GM12865 (cell line): Measurements from ENCODE around the gene CCDC85B.

Source experiments
- DNase-seq: peaks from one replicate; pipeline ENCODE4 v3.0.0; 2010; ENCODE audit warnings: low read depth
- H3K4me3 ChIP-seq: 2 replicates; pipeline ENCODE4 v1.5.1; 2011; ENCODE audit warnings: mild to moderate bottlenecking, low read depth, low read length, control low read depth
- TF ChIP-seq, protein P1 (sequence below): IDR thresholded peaks from 2 replicates; pipeline ENCODE4 v1.5.1; 2011; ENCODE audit warnings: low read length, control low read depth, low read depth, inconsistent platforms; ENCODE audit not compliant: insufficient read depth; ENCODE audit errors: missing control alignments

CCDC85B gene

GRCh38 chr11:65862191-65862735 lies 28.2 kb upstream of the CCDC85B start:
- H3K4me3 ChIP-seq = no peak overlapping the region
- peak; percentile 1 for DNase-seq
- TF ChIP-seq, protein P1, sequence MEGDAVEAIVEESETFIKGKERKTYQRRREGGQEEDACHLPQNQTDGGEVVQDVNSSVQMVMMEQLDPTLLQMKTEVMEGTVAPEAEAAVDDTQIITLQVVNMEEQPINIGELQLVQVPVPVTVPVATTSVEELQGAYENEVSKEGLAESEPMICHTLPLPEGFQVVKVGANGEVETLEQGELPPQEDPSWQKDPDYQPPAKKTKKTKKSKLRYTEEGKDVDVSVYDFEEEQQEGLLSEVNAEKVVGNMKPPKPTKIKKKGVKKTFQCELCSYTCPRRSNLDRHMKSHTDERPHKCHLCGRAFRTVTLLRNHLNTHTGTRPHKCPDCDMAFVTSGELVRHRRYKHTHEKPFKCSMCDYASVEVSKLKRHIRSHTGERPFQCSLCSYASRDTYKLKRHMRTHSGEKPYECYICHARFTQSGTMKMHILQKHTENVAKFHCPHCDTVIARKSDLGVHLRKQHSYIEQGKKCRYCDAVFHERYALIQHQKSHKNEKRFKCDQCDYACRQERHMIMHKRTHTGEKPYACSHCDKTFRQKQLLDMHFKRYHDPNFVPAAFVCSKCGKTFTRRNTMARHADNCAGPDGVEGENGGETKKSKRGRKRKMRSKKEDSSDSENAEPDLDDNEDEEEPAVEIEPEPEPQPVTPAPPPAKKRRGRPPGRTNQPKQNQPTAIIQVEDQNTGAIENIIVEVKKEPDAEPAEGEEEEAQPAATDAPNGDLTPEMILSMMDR = no peak

DNA sequence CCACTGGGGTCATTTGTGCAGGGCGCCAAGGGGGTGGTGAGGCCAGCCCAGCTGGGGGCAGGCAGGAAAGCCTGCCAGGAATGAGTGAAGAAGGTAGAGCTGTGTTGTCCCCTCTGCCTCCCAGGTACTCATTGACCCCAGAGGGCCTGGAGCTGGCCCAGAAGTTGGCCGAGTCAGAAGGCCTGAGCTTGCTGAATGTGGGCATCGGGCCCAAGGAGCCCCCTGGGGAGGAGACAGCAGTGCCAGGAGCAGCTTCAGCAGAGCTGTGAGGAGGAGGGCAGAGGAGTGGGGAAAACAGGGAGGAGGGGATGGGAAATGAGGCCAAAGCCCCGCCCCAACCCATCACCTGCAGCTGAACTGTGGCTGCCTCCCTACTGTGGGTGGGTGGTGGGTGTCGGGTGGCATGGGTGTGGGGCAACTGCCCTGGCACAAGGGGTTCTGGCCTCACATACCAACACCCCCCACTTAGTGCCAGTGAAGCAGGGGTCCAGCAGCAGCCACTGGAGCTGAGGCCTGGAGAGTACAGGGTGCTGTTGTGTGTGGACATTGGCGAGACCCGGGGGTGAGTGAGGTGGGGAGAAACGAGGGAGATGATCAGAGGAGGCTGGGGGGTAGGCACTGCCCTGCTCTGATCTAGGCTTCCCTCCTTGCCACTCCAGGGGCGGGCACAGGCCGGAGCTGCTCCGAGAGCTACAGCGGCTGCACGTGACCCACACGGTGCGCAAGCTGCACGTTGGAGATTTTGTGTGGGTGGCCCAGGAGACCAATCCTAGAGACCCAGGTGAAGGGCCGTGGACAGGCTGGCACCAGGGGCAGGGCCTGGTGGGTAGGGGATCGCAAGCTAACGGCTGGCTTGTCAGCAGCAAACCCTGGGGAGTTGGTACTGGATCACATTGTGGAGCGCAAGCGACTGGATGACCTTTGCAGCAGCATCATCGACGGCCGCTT lies 27.3 kb upstream of the CCDC85B start:
- TF ChIP-seq, protein P1 = no peak
- peak; percentile 2 for DNase-seq
- H3K4me3 ChIP-seq = no peak overlapping the region

DNA sequence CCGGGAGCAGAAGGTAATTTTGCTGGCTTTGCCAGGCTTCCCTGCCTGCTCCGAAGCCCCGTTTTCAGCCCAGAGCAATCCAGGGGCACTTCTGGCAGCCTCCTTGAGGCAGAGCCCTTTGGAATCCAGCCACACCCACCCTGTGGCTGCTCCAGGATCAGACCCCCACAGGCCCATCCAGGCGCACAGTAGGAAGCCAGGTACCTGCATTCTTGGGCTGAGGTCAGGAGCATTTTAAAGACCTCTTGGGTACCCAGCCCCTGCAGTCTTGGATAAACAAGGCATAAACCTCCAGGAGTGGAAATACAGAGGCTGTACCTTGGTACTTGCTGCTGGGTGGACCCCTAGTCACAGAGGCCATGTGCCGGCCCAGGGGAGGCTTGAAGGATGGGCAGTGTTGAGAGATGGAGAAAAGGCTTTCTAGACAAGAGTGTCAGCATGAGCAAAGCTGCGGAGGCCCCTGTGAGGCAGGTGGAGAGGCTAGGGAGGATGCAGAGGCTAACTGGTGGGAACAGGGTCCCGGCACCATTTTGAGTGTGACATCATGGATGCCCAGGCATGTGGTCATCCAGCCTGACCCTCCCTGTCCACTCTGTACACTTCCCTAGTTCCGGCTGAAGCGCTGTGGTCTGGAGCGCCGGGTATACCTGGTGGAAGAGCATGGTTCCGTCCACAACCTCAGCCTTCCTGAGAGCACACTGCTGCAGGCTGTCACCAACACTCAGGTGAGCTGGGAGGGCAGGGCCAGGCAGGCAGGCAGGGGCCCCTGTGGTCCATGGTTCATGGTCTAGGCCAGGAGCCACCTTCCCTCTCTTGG lies 26.4 kb upstream of the CCDC85B start:
- H3K4me3 ChIP-seq = no peak overlapping the region
- DNase-seq = peak; percentile 5
- TF ChIP-seq, protein P1 = no peak

DNA sequence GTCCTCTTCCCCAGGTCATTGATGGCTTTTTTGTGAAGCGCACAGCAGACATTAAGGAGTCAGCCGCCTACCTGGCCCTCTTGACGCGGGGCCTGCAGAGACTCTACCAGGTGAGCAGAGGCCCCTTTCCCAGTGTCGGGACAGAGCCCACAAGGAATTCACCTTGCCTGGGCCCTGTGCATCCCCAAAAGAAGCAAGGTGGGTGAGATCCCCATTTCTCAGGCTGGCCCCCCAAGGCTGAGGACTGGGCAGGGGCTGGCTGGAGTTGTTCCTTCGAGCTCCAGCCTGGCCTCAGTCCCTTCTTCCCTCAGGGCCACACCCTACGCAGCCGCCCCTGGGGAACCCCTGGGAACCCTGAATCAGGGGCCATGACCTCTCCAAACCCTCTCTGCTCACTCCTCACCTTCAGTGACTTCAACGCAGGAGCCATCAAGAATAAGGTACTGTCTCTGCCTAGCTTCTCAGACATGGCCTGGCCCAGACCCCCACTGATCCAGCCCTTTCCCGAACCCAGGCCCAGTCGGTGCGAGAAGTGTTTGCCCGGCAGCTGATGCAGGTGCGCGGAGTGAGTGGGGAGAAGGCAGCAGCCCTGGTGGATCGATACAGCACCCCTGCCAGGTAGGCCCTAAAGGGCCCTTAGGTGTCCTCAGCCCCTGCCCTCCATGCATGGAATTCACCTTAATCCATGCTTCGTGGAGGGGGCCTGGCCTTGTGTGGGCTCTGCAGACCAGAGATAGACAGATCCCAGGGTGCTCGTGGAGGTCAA lies 25.6 kb upstream of the CCDC85B start:
- TF ChIP-seq, protein P1 = no peak
- DNase-seq = peak; percentile 1
- H3K4me3 ChIP-seq = no peak overlapping the region

DNA sequence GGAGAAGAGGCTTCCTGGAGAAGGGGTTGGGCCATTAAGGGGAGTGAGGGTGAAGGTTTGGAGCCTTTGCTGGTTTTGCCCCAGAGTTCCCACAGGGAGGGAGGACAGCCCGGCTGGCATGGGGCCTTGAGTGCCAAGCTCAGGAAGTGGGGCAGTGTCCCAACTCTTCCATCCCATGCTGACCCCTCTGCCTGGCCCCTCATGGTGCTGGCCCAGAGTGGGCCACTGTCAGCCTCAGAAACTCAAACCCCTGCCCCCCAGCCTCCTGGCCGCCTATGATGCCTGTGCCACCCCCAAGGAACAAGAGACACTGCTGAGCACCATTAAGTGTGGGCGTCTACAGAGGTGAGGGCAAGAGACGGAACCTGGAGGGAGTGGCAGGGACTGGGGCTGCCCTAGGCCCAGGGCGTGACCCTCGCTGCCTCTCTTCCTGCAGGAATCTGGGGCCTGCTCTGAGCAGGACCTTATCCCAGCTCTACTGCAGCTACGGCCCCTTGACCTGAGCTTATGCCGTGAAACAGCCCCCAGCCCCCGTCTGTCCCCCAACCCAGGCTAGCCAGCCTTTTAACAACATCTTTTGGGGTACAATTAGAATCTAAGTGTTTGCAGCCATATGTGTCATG lies 24.8 kb upstream of the CCDC85B start:
- TF ChIP-seq, protein P1 = no peak
- DNase-seq = peak; percentile 1
- no peak overlapping the region for H3K4me3 ChIP-seq
